Epidermal melanocyte (primary cell): ENCODE measurements around the gene MFSD2B.

ENCODE experiments used
- DNase-seq: peaks from one replicate; pipeline ENCODE4 v3.0.0; 2011; ENCODE audit warnings: low spot score; ENCODE audit not compliant: insufficient read length

MFSD2B gene

DNA sequence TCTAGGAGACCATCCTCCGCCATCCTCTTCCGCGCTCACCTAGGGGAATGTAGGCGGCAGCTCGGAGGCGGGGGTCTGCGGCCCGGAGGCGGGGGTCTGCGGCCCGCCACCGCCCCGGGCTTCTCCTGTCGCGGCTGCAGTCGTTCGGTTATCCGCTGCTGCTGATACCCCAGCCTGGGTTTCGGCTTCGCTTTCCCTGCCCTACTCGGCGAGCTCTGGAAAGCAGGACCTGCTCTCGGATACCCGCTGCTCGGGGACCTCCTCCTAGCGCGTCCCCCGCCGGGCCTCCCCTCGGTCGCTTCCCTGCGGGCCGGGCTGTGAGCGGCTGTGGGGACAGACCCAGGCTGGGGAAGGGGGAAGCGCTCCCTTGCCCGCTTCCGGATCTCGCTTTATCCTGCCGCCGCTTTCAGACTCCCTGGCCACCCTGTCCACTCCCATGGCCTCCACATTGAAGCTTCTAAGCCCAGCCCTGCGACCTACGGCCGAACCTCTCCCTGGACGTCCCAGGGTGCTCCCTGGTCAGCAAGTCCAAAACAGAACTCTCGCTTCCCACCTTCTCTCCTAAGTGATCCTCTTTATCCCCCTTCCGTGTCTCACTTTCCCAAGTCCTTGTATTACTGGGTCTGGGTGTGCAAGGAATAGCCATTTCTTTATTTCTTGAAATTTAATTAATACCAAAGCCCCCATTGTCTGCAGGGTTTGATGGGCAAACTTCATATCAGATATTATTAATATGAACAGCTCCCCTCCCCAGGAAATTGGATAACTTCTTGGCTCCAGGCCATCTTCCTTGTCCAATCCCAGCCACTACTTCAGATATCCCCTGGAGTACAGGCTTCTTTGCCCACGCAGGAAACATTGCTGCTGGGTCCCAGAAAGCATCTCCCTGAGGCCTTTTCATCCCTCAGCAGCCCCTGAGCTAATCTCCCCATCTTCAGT is 40.4 kb downstream of the MFSD2B start:
- no peak for DNase-seq

- no peak for DNase-seq
Observed at GRCh38 chr2:24051833-24052232, 41.9 kb downstream of the MFSD2B start.

- no peak for DNase-seq
Observed at GRCh38 chr2:24052951-24053350, 43.1 kb downstream of the MFSD2B start.

GRCh38 chr2:24054366-24055010 is 44.6 kb downstream of the MFSD2B start:
- DNase-seq, result no peak

DNA sequence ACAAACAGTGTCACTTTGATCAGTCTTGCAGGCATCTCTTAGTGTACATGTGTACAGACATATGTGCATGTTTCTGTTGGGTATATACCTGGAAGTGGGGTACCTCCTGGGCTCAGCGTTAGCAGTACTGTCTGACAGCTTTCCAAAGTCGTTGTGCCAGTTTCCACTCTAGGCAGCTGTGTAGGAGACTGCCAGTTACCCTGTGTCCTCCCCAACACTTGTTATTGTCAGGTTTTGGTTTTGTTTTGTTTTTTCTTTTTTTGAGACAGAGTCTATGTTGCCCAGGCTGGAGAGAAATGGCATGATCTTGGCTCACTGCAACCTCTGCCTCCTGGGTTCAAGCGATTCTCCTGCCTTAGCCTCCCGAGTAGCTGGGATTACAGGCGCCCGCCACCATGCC is 45.9 kb downstream of the MFSD2B start:
- no peak for DNase-seq

DNA sequence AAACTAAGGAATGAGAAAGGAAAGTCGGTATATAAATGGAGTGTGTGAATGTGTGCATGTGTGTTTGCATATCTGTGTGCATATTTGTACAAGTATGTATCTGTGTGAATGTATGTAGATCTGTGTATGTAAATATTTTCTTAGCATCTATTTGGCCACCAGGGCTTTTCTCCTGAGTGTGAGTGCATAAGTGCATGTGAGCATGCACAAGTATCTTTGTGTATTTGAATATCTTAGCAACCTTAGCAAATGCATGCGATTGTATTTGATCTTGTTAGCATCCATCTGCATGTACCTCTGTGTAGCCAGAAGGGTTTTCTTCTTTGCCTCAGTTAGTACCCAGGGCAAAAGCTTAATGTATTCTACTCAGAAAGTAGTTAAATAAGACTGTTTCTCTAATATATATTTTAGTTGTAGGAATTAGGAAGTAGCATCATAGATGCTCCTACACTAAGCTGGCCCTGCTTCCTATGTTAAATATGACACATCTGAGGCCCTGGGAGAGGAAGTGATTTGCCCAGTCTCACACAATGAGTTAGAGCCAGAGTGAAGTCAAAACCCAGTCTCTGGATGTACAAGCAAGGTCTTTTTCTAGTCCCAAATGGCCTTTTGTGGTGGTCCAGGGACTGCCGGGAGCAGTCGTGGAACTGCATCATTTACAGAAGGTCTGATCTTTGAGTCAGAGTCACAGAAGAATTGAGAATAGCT is 48.8 kb downstream of the MFSD2B start:
- no peak for DNase-seq

DNA sequence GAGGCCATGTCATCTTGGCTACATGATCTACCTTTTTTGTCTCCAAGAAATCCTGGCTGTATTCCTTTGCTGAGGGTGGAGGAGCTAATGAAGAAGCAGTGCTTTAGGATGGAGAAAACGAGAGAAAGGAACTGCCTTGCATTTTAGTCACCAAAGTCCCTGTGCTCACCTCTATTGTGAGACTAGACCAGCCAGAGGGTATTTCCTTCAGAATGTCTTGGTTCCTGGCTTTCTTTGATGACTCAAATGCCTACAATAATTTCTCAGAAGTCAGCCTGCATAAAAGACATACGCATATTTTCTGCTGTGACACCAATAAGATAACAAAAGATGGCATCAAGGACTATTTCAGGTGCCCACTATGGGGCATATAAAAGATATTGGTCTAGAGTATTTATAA is 55.5 kb downstream of the MFSD2B start:
- no peak for DNase-seq

- no peak for DNase-seq
Observed at GRCh38 chr2:24072259-24072658, 62.4 kb downstream of the MFSD2B start.

GRCh38 chr2:24073816-24074215 is 63.9 kb downstream of the MFSD2B start:
- DNase-seq, result no peak

DNA sequence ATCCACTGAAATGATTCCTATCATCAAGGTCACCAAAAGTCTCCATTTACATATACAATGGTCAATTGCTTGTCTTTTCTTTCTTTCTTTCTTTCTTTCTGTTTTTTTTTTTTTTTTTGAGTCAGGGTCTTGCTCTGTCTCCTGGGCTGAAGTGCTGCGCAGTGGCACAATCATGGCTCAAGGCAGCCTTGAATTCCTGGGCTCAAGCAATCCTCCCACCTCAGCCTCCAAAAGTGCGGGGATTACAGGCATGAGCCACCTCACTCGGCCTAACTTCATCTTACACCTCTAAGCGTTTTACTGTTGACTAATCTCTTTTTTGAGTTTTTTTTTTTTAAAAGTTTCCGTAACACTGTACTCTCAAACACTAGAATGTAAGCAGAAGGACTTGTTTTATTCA is 65.4 kb downstream of the MFSD2B start:
- no peak for DNase-seq
